Mesenchymal stem cell (in vitro differentiated cells and primary cell): ENCODE measurements around the gene S100A5.
"Not testable (repeated sequence)": the region's sequence is repeated elsewhere in the genome, so short reads cannot be mapped to it uniquely, and the experiment has no call there.

ENCODE experiments used
- DNase-seq: peaks from one replicate; pipeline ENCODE4 v3.0.0-alpha.2; 2013
- H2AFZ ChIP-seq: one replicate; pipeline ENCODE4 v1.6.1; 2013; ENCODE audit warnings: low read depth, mild to moderate bottlenecking, control low read depth, inconsistent platforms, low read length, moderate library complexity
- H2AK5ac ChIP-seq: 2 replicates; pipeline ENCODE4 v1.6.1; 2013; ENCODE audit warnings: low read length, moderate library complexity, mild to moderate bottlenecking, inconsistent platforms; ENCODE audit not compliant: severe bottlenecking
- H2BK120ac ChIP-seq: one replicate; pipeline ENCODE4 v1.6.1; 2013; ENCODE audit warnings: low read depth, mild to moderate bottlenecking, inconsistent platforms, low read length, moderate library complexity
- H2BK12ac ChIP-seq, 2 experiments: one replicate each; pipeline ENCODE4 v1.6.1; 2013; ENCODE audit warnings: inconsistent platforms in 2 of 2, low read length in 2 of 2, mild to moderate bottlenecking in 2 of 2, moderate library complexity in 2 of 2, control low read depth in 1 of 2
- H2BK15ac ChIP-seq: one replicate; pipeline ENCODE4 v1.6.1; 2013; ENCODE audit warnings: mild to moderate bottlenecking, low read depth, inconsistent platforms; ENCODE audit not compliant: poor library complexity, severe bottlenecking
- H2BK5ac ChIP-seq: 2 replicates; pipeline ENCODE4 v1.6.1; 2013; ENCODE audit warnings: low read depth, mild to moderate bottlenecking, low read length, control low read depth, inconsistent platforms; ENCODE audit not compliant: poor library complexity, severe bottlenecking
- H3K14ac ChIP-seq, 2 experiments: one replicate each; pipeline ENCODE4 v1.6.1; 2013; ENCODE audit warnings: inconsistent platforms in 2 of 2, low read length in 2 of 2, control low read depth in 1 of 2, mild to moderate bottlenecking in 1 of 2, moderate library complexity in 1 of 2
- H3K18ac ChIP-seq, 2 experiments: one replicate each; pipeline ENCODE4 v1.6.1; 2013; ENCODE audit warnings: inconsistent platforms in 2 of 2, low read length in 2 of 2, control low read depth in 1 of 2, low read depth in 1 of 2, mild to moderate bottlenecking in 1 of 2
- H3K23ac ChIP-seq, 2 experiments: one replicate each; pipeline ENCODE4 v1.6.1; 2013; ENCODE audit warnings: inconsistent platforms in 2 of 2, low read length in 2 of 2, mild to moderate bottlenecking in 2 of 2, moderate library complexity in 2 of 2, control low read depth in 1 of 2
- H3K27ac ChIP-seq: 2 replicates; pipeline ENCODE4 v1.5.1; 2013; ENCODE audit warnings: mild to moderate bottlenecking, moderate library complexity, low read length, control low read depth, inconsistent platforms; ENCODE audit not compliant: poor library complexity, severe bottlenecking
- H3K27me3 ChIP-seq, 2 experiments: 2 replicates each; pipeline versions ENCODE4 v1.6.1 to v1.7.0; 2013; ENCODE audit warnings: low read length in 2 of 2, mild to moderate bottlenecking in 2 of 2, moderate library complexity in 2 of 2, control low read depth in 1 of 2, inconsistent platforms in 1 of 2; ENCODE audit not compliant: control insufficient read depth in 1 of 2, insufficient read depth in 1 of 2
- H3K36me3 ChIP-seq, 2 experiments: 2 replicates each; pipeline versions ENCODE4 v1.6.1 to v1.7.0; 2013; ENCODE audit warnings: low read length in 2 of 2, control low read depth in 1 of 2, inconsistent platforms in 1 of 2, low read depth in 1 of 2, mild to moderate bottlenecking in 1 of 2; ENCODE audit not compliant: insufficient read depth in 2 of 2, control insufficient read depth in 1 of 2
- H3K4ac ChIP-seq, 2 experiments: one replicate each; pipeline ENCODE4 v1.6.1; 2013; ENCODE audit warnings: inconsistent platforms in 2 of 2, low read length in 2 of 2, mild to moderate bottlenecking in 2 of 2, moderate library complexity in 2 of 2, control low read depth in 1 of 2, low read depth in 1 of 2
- H3K4me1 ChIP-seq: 2 replicates; pipeline ENCODE4 v1.6.1; 2013; ENCODE audit warnings: low read depth, low read length, control low read depth; ENCODE audit not compliant: control insufficient read depth, insufficient read depth
- H3K4me2 ChIP-seq: 2 replicates; pipeline ENCODE4 v1.6.1; 2013; ENCODE audit warnings: low read length, mild to moderate bottlenecking, inconsistent platforms; ENCODE audit not compliant: poor library complexity, severe bottlenecking
- H3K4me3 ChIP-seq, 2 experiments: 2 replicates each; pipeline versions ENCODE4 v1.5.1 to v1.7.0; 2013; ENCODE audit warnings: low read length in 2 of 2, mild to moderate bottlenecking in 2 of 2, control low read depth in 1 of 2, low read depth in 1 of 2; ENCODE audit not compliant: insufficient read depth in 1 of 2
- H3K79me1 ChIP-seq: replicated peaks from 2 replicates; pipeline ENCODE4 v1.6.1; 2013; ENCODE audit warnings: mild to moderate bottlenecking, control low read depth, low read length, inconsistent platforms; ENCODE audit not compliant: poor library complexity, severe bottlenecking
- H3K9ac ChIP-seq: 2 replicates; pipeline ENCODE4 v1.7.0; 2013; ENCODE audit warnings: mild to moderate bottlenecking, low read length, moderate library complexity
- H3K9me3 ChIP-seq: 2 replicates; pipeline ENCODE4 v1.7.0; 2013; ENCODE audit warnings: mild to moderate bottlenecking, low read length; ENCODE audit not compliant: control insufficient read depth
- H4K8ac ChIP-seq: one replicate; pipeline ENCODE4 v1.6.1; 2013; ENCODE audit warnings: inconsistent platforms, mild to moderate bottlenecking, low read length, moderate library complexity
- H4K91ac ChIP-seq: one replicate; pipeline ENCODE4 v1.6.1; 2013; ENCODE audit warnings: mild to moderate bottlenecking, low read length, inconsistent platforms
- WGBS: methylation state at CpG from one replicate; pipeline ENCODE4 v1.1.7; 2013; ENCODE audit warnings: mixed read lengths; 5-methylcytosine and 5-hydroxymethylcytosine counted together

S100A5 gene

DNA sequence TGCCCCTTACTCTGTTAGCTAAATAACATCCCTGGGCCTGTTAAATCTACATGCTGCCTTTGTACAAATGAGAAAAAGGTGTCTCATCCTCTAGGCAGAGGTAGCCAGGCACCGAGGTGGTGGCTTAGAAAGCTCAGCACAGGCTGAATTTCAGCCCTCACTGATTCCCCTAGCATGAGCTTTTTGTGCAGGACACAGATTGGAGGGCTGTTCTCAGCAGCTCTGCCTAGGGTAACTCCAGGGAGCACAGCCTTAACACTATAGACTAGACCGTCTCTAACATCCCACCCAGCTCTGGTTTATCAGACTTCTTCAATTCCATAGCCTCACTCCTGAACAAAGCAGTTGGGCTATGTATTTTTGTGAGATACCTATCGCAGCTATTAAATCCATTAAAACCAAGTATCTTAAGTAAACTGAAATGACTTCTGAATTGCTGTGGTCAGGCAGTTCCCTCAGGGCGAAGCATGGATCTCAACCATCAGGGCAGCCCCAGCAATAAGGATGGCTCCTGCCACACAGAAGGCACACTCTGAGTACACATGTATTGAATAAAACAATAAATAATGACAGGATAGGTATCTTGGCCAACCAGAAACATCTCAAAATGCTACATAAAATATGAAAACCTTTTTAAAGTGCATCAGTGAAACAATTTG is 19.8 kb downstream of the S100A5 start:
- Histone ChIP-seq H2BK5ac (no peak overlapping the region), H2BK120ac (no peak overlapping the region), H2AK5ac (no peak overlapping the region), H3K4me1 (peaks cover 2% of the 10 kb centered on the region), H3K36me3 (no peaks in the 10 kb centered on the region), H2BK12ac (peak overlapping the region in 1 of 2 experiments; percentile 54), H3K27ac (no peak overlapping the region), H3K14ac (no peak overlapping the region), H3K9ac (no peak overlapping the region), H3K18ac (no peak overlapping the region), H3K27me3 (no peaks in the 10 kb centered on the region), H3K4ac (no peak overlapping the region), H3K23ac (no peak overlapping the region), H3K79me1 (no peaks in the 10 kb centered on the region), H4K91ac (no peak overlapping the region), H2BK15ac (no peak overlapping the region), H2AFZ (no peak overlapping the region), H3K4me2 (no peak overlapping the region), H4K8ac (no peak overlapping the region), H3K4me3 (no peak overlapping the region), H3K9me3 (no peaks in the 10 kb centered on the region)
- no peak for DNase-seq
- WGBS = 89% methylated on average over 4 of the region's 4 CpGs

GRCh38 chr1:153520137-153520691 is 20.5 kb downstream of the S100A5 start:
- not testable (repeated sequence) for H3K23ac ChIP-seq, H3K4me2 ChIP-seq, H4K91ac ChIP-seq, DNase-seq, H3K4me3 ChIP-seq, H3K79me1 ChIP-seq, H2AFZ ChIP-seq, H3K4me1 ChIP-seq, H3K27me3 ChIP-seq, H2BK5ac ChIP-seq, H2AK5ac ChIP-seq, H3K14ac ChIP-seq, H3K4ac ChIP-seq, H2BK120ac ChIP-seq, H3K27ac ChIP-seq, H2BK15ac ChIP-seq, H2BK12ac ChIP-seq, H3K9ac ChIP-seq, H3K9me3 ChIP-seq, H3K18ac ChIP-seq, H4K8ac ChIP-seq, H3K36me3 ChIP-seq
- 84% methylated on average over 4 of the region's 5 CpGs for WGBS

DNA sequence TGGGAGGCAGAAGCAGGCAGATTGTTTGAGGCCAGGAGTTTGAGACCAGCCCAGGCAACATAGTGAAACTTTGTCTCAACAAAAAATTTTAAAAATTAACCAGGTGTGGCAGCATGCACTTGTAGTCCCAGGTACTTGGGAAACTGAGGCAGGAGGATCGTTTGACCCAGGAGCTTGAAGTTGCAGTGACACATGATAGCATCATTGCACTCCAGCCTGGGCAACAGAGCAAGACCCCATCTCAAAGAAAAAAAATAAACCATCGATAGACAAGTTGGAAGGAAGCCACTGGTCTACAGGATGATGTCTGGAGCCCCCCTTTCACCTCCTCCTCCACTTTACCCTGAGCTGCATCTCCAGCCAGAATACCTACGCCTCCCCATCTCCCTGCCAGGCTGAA is 21.5 kb downstream of the S100A5 start:
- Histone ChIP-seq H3K36me3 (no peaks in the 10 kb centered on the region), H3K9ac (no peak overlapping the region), H3K79me1 (no peaks in the 10 kb centered on the region), H3K9me3 (no peaks in the 10 kb centered on the region), H2BK5ac (no peak overlapping the region), H3K4me2 (no peak overlapping the region), H2BK12ac (no peak overlapping the region), H3K27ac (no peak overlapping the region), H3K23ac (no peak overlapping the region), H2BK15ac (no peak overlapping the region), H2AFZ (no peak overlapping the region), H2AK5ac (no peak overlapping the region), H4K8ac (no peak overlapping the region), H3K4ac (no peak overlapping the region), H3K4me3 (no peak overlapping the region), H2BK120ac (no peak overlapping the region), H3K18ac (no peak overlapping the region), H3K14ac (no peak overlapping the region), H3K27me3 (no peaks in the 10 kb centered on the region), H4K91ac (no peak overlapping the region), H3K4me1 (peaks cover 2% of the 10 kb centered on the region)
- WGBS = 95% methylated on average over 3 of the region's 3 CpGs
- no peak for DNase-seq

GRCh38 chr1:153515504-153516394 is 25.0 kb downstream of the S100A5 start:
- no peaks in the 10 kb centered on the region for H3K27me3 ChIP-seq
- H4K8ac ChIP-seq = no peak overlapping the region
- peak overlapping the region in 1 of 2 experiments; percentile 46 for H2BK12ac ChIP-seq
- H3K4ac ChIP-seq = no peak overlapping the region
- no peaks in the 10 kb centered on the region for H3K79me1 ChIP-seq
- peak overlapping the region; percentile 65 for H2BK15ac ChIP-seq
- no peak overlapping the region for H3K14ac ChIP-seq
- no peak overlapping the region for H2AK5ac ChIP-seq
- H3K36me3 ChIP-seq = no peaks in the 10 kb centered on the region
- H2BK5ac ChIP-seq = no peak overlapping the region
- H3K18ac ChIP-seq = no peak overlapping the region
- H3K9ac ChIP-seq = no peak overlapping the region
- no peak for DNase-seq
- no peak overlapping the region for H3K23ac ChIP-seq
- no peak overlapping the region for H3K4me2 ChIP-seq
- peak overlapping the region; percentile 35 for H4K91ac ChIP-seq
- H2AFZ ChIP-seq = no peak overlapping the region
- 63% methylated on average over 8 of the region's 8 CpGs for WGBS
- peaks cover 4% of the 10 kb centered on the region for H3K4me1 ChIP-seq
- no peak overlapping the region for H3K27ac ChIP-seq
- H3K4me3 ChIP-seq = no peak overlapping the region
- H3K9me3 ChIP-seq = no peaks in the 10 kb centered on the region
- H2BK120ac ChIP-seq = no peak overlapping the region
